Retinal pigment epithelial cell (primary cell): ENCODE results near the gene RAPGEF4.

ENCODE experiments used
- DNase-seq: peaks from one replicate; pipeline ENCODE4 v3.0.0-alpha.2; 2010; ENCODE audit warnings: low read depth
- H3K4me3 ChIP-seq: 2 replicates; pipeline ENCODE4 v1.5.1; 2011; ENCODE audit warnings: mild to moderate bottlenecking, low read length, control low read depth, moderate library complexity
- CTCF ChIP-seq: conservative IDR thresholded peaks from 2 replicates; pipeline ENCODE4 v1.5.1; 2011; ENCODE audit warnings: low read depth, low read length, control low read depth, inconsistent platforms

RAPGEF4 gene

GRCh38 chr2:172909454-172909853, 173.8 kb downstream of the RAPGEF4 start:
- no peak for DNase-seq
- no peak overlapping the region for H3K4me3 ChIP-seq
- TF ChIP-seq CTCF, result no peak

- H3K4me3 ChIP-seq, result no peak overlapping the region
- no peak for TF ChIP-seq CTCF
- DNase-seq, result no peak
Measured at GRCh38 chr2:172912266-172912665, 176.6 kb downstream of the RAPGEF4 start.

GRCh38 chr2:172914341-172915008, 178.8 kb downstream of the RAPGEF4 start:
- DNase-seq, result no peak
- TF ChIP-seq CTCF, result no peak
- no peak overlapping the region for H3K4me3 ChIP-seq

GRCh38 chr2:172917716-172918115, 182.1 kb downstream of the RAPGEF4 start:
- no peak overlapping the region for H3K4me3 ChIP-seq
- no peak for DNase-seq

GRCh38 chr2:172919732-172920131, 184.1 kb downstream of the RAPGEF4 start:
- DNase-seq, result no peak
- no peak overlapping the region for H3K4me3 ChIP-seq
- TF ChIP-seq CTCF, result no peak

More at GRCh38 chr2:172917716-172918115, 182.1 kb downstream of the RAPGEF4 start:
- no peak for TF ChIP-seq CTCF

- H3K4me3 ChIP-seq, result no peak overlapping the region
- DNase-seq, result no peak
- no peak for TF ChIP-seq CTCF
Measured at GRCh38 chr2:172921532-172922236, 186.0 kb downstream of the RAPGEF4 start.

- peak; percentile 60 for DNase-seq
- TF ChIP-seq CTCF, result no peak
Measured at GRCh38 chr2:172922306-172922705, 186.7 kb downstream of the RAPGEF4 start.

More at GRCh38 chr2:172922306-172922705, 186.7 kb downstream of the RAPGEF4 start:
- H3K4me3 ChIP-seq, result no peak overlapping the region
